Kidney (tissue), 14 donors: ENCODE results near the gene XYLB. TPM values are rescaled to one million over a fixed set of nuclear protein-coding genes. Genes with fewer than 3 reads are reported as not detected.
A peak's percentile ranks its signal among the peaks of the same experiment; 100 is the strongest.

Experiments
- DNase-seq, 5 donors: peaks; one replicate each; pipeline ENCODE4 v3.0.0-alpha.2; 2013 to 2020
- FAIRE-seq: peaks from 2 replicates; lab custom pipeline; 2012; peaks lifted over from hg19 to GRCh38; lab: Jason Lieb, UNC
- H3K27ac ChIP-seq, 2 donors: one replicate each; pipeline ENCODE4 v1.7.0; 2013; ENCODE audit warnings: low read depth in 2 of 2, low read length in 2 of 2, inconsistent platforms in 1 of 2
- H3K27me3 ChIP-seq: one replicate; pipeline ENCODE4 v1.7.1; 2013; ENCODE audit warnings: low read length, inconsistent platforms; ENCODE audit not compliant: control insufficient read depth, insufficient read depth
- H3K36me3 ChIP-seq, 3 donors: one replicate each; pipeline versions ENCODE4 v1.7.0 to v1.7.1; 2013; ENCODE audit warnings: low read length in 3 of 3, control low read depth in 1 of 3, inconsistent platforms in 1 of 3; ENCODE audit not compliant: insufficient read depth in 3 of 3, control insufficient read depth in 2 of 3
- H3K4me1 ChIP-seq, 3 donors: one replicate each; pipeline versions ENCODE4 v1.7.0 to v1.7.1; 2013; ENCODE audit warnings: low read length in 3 of 3, inconsistent platforms in 1 of 3, low read depth in 1 of 3; ENCODE audit not compliant: control insufficient read depth in 2 of 3, insufficient read depth in 2 of 3
- H3K4me3 ChIP-seq, 3 donors: one replicate each; pipeline versions ENCODE4 v1.7.0 to v1.8.1; 2013; ENCODE audit warnings: low read length in 3 of 3, control low read depth in 1 of 3, inconsistent platforms in 1 of 3
- H3K9ac ChIP-seq, 3 donors: one replicate each; pipeline versions ENCODE4 v1.7.0 to v1.7.1; 2013; ENCODE audit warnings: low read length in 3 of 3, control low read depth in 1 of 3, inconsistent platforms in 1 of 3
- H3K9me3 ChIP-seq, 3 donors: one replicate each; pipeline versions ENCODE4 v1.7.0 to v1.7.1; 2013; ENCODE audit warnings: low read length in 3 of 3, control low read depth in 1 of 3, inconsistent platforms in 1 of 3; ENCODE audit not compliant: control insufficient read depth in 2 of 3, insufficient read depth in 1 of 3
- intact Hi-C: fragments of 100-400 bp; cut with DNase I; formaldehyde crosslinking; loops from one replicate; pipeline ENCODE4 v1.11.1; 2022
- polyA plus RNA-seq: library from polyadenylated mRNA; stranded (reverse); fragments of 350-450 nt; fragmentation: Illumina TruSeq; extraction: RNeasy Lipid Tissue Mini Kit (QIAGEN cat#74804); gene quantifications from one replicate; pipeline ENCODE4 v1.2.3, GENCODE V29; 2014; ENCODE audit warnings: low read depth, low replicate concordance; ENCODE audit not compliant: insufficient read depth
- total RNA-seq: library from RNA; stranded (reverse); fragmentation: NEBNext Ultra II Directional; extraction: Animal tissue kit (Norgen Biotek cat#: 25700); gene quantifications from one replicate; pipeline ENCODE4 v1.2.1, GENCODE V29; 2021
- TF ChIP-seq, protein P1 (sequence below): IDR thresholded peaks from 3 replicates; pipeline ENCODE4 v1.5.1; 2012; ENCODE audit warnings: mild to moderate bottlenecking, moderate library complexity, borderline replicate concordance; ENCODE audit not compliant: insufficient read depth; ENCODE audit errors: extremely low read depth
- donor health status: control.
- donor health status: control.
- donor health status: control.
- donor health status: control.
- donor health status: control.
- donor health status: DM: yes; HTN: yes; CAD: no.
- donor health status: Normal renal cell carcinoma (clear cell type).

XYLB gene
- total and polyA plus RNA-seq, 2 donors from 2014 or later = 6.0 to 7.9 TPM

DNA sequence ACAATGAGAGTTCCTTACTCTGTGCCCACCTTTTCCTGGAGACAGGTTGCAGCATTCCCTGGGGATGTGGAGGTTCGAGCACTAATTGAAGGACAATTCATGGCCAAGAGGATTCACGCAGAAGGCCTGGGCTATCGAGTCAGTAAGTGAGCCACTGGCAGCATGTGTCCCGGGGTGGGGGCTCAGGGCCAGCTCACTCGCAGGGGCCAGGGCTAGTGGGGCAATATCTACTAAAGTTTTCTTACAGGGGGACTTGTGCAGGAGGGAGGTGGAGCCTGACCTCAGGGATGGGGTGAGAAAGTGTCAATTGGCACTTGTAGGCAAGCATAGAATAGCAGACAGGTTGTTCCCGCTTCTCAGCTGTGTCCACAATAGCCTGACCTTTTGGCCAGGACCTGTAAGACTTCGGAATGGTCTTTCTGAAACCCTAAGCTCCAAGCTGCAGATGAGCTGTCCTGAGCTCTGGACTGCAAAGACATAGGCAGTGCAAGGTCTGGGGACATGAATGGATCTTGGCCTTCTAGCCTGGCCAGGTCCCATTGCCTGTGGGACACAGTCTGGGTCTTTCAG is 32.7 kb downstream of the XYLB start:
- no peak for FAIRE-seq
- DNase-seq = no peak
- TF ChIP-seq, protein P1, sequence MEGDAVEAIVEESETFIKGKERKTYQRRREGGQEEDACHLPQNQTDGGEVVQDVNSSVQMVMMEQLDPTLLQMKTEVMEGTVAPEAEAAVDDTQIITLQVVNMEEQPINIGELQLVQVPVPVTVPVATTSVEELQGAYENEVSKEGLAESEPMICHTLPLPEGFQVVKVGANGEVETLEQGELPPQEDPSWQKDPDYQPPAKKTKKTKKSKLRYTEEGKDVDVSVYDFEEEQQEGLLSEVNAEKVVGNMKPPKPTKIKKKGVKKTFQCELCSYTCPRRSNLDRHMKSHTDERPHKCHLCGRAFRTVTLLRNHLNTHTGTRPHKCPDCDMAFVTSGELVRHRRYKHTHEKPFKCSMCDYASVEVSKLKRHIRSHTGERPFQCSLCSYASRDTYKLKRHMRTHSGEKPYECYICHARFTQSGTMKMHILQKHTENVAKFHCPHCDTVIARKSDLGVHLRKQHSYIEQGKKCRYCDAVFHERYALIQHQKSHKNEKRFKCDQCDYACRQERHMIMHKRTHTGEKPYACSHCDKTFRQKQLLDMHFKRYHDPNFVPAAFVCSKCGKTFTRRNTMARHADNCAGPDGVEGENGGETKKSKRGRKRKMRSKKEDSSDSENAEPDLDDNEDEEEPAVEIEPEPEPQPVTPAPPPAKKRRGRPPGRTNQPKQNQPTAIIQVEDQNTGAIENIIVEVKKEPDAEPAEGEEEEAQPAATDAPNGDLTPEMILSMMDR = no peak
- no peak overlapping the region for H3K4me3 ChIP-seq
- no peaks in the 10 kb centered on the region for H3K4me1 ChIP-seq
- no peaks in the 10 kb centered on the region for H3K27me3 ChIP-seq
- H3K9ac ChIP-seq = no peak overlapping the region
- no peaks in the 10 kb centered on the region for H3K9me3 ChIP-seq
- H3K27ac ChIP-seq = no peak overlapping the region
- H3K36me3 ChIP-seq = peaks cover 0 to 40% (median 8%) of the 10 kb centered on the region in 3 donors
- intact Hi-C loops = no loop called here

DNA sequence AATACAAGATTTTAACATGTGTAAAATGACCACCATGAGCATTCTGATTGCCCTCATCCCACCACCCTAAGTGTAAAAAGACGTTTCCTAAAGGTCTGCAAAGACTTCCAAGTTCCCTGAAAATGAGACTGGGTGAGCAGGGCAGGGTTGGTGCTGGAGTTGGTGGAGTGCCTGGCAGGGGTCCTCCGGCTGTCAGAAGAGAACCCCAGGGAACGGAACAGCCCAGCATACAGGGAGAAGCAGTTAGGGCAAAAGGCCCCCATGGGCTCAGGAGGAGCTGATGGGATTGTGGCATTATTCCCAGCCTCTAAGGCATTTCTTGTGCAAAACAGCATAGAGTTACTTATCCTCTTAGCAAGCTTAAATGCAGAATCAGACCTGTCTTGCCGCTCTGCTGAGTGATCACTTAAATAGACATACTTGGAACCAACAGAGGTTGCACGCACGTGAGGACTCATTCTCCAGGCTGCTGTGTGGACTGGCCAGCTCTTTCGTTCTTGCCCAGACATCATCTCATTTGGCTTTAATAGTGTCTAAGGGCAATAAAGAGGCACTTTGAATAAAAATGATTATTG is 36.0 kb downstream of the XYLB start:
- H3K4me3 ChIP-seq = no peak overlapping the region
- DNase-seq = no peak
- TF ChIP-seq, protein P1 = no peak
- no peak for FAIRE-seq
- no peaks in the 10 kb centered on the region for H3K9me3 ChIP-seq
- H3K27me3 ChIP-seq = no peaks in the 10 kb centered on the region
- H3K9ac ChIP-seq = no peak overlapping the region
- H3K4me1 ChIP-seq = no peaks in the 10 kb centered on the region
- no peak overlapping the region for H3K27ac ChIP-seq
- intact Hi-C loops = no loop called here
- H3K36me3 ChIP-seq = peaks cover 0 to 17% (median 0%) of the 10 kb centered on the region in 3 donors

DNA sequence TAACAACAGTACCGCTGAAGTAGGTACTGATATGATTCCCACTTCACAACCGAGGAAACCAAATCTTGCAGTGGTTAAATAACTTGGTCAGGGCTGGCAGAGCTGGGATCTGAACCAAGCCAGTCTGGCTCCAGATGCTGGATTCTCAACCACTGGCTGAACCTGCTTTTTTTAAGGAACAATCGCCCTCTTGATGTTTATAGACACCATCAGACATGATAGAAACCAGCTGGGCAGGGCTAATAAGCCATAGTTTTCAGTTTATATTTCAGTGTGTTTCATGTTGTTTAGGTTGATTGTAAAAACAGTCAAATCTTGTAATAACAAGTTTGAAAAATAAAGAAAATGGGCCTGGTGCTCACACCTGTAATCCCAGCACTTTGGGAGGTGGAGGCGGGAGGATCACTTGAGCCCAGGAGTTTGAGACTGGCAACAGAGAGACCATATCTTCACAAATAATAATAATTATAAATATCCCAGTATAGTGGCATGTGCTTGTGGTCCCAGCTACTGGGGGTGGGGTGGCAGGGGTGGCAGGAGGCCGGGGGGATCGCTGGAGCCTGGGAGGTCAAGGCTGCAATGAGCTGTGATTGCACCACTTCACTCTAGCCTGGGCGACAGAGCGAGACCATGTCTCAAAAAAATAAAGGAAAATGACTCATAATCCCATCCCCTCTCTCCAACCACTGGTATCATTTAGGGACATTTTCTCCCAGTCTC is 36.7 kb downstream of the XYLB start:
- DNase-seq (peak in 1 of 5 donors; percentile 2), FAIRE-seq (no peak)
- Histone ChIP-seq H3K27ac (no peak overlapping the region), H3K4me1 (no peaks in the 10 kb centered on the region), H3K27me3 (no peaks in the 10 kb centered on the region), H3K36me3 (peaks cover 0 to 17% (median 0%) of the 10 kb centered on the region in 3 donors), H3K9me3 (no peaks in the 10 kb centered on the region), H3K4me3 (no peak overlapping the region), H3K9ac (no peak overlapping the region)
- intact Hi-C loops = no loop called here
- TF ChIP-seq, protein P1 = no peak
